Hematopoietic multipotent progenitor cell treated with erythropoietin and hydrocortisone succinate and interleukin-3 and kit ligand, for 15 days (in vitro differentiated cells): Measurements from ENCODE around the gene GPR15LG.

Source experiments
- DNase-seq: peaks from one replicate; pipeline ENCODE4 v3.0.0-alpha.2; 2015; ENCODE audit warnings: low spot score

Gene GPR15LG

DNA sequence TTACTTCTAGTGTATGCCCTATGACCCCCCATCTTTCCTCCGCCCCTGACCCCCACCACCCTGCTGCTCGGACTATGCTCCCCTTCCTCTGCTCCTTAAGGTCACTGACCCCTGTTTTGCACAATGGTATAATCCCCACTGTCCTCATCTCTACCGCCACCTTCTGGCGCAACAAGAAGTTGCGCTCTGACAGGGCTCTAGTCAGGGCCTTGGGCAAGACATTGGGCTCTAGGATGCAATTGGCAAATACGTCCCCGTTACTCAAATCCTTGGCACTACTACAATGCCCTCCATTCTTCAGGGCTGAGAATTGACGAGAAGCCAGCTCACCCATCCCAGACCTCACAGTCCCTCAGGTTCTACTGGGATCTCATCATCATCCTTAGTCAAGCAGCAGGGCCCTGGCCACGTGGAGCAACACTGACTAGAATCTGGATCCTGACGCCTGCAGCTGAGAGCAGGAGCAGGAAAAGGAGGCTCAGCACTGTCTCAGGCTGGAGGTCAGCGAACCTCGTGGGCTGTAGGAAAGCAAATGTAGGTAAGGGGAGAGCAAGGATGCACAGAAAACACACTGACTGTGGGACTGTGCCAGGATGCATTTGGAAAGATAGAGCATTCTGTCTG, 41.1 kb downstream of the GPR15LG start:
- peak; percentile 34 for DNase-seq

DNA sequence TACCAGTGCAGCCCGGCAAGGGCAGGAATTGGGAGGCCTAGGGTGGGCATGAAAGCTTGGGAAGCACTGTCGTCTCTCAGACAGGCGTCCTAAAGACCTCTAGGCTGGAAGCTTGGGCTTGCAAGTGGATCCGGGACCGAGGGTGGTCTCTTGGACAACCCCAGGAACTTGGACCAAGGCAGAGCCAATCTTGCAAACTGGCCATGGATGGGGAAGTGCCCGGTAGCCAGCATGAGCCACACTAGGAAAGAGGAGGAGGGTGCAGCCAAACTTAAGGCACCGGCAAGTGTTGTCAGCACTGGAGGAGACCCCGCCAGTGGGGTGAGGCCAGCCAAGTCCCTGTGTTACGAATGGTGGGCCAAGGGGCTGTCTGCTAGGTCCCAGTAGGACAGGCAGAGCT, 43.2 kb downstream of the GPR15LG start:
- no peak for DNase-seq

DNA sequence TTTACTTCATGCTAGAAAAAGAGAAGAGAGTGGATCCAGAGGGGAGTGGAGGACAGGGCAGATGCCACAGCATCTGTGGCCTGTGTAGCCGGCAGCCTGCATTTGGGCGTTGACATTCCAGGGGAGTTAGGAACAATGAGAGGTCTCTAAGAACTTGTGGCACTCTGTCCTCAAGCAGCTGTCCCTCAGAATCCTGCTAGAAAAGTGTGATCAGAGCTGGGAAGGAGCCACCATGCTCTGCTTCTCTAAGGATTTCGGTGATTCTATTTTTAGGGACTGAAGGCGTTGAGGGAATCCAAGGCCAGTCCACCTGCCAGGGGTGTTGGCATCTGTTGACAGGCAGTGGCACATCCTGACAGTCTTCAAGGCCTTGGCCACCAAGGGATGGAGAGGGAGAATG, 44.1 kb downstream of the GPR15LG start:
- no peak for DNase-seq

DNA sequence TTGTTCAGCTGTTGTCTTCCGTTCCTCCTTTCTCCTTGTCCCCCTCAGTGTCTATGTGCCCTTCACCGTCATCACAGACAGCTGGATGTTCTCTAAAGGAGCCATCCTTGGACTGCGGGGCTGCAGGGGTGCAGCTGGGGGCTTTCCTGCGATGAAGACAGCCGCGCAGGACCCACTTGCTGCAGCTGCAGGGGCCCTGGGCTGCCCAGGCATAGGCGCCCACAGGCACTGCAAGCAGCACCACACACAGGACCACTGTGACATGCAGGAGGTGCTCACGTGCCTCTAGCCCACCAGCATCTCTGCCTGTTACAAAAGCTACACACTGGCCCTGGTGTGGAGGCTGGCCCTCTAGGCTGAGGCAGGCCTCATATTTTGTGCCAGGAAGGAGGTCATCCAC, 48.3 kb downstream of the GPR15LG start:
- no peak for DNase-seq

DNA sequence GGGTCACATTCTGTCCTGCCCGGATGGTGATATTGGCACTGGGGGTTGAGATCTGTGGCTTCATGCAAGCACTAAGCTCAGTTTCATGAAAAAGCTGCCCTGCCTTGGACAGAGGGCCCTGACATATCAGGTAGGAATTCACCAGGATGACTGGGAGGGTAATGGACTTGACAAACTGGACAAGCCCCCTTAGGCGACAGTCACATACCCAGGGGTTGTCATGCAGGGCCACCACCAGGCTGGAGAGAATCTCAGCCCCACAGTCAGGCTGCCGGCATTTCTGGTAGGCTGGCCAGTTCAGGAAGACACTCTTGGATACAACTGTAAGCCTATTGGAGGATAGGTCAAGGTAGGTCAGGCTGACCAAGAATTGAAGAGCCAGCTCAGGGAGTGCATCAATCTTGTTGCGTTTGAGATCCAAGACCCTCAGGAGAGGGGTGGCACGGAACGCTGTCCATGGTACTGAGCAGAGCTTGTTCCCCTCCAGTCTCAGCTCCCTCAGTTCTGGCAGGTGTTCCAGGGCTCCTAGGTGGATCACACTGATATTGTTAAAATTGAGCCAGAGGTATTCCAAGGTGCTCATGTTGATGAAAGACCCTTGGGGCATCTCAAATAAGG, 50.9 kb downstream of the GPR15LG start:
- DNase-seq: no peak

DNA sequence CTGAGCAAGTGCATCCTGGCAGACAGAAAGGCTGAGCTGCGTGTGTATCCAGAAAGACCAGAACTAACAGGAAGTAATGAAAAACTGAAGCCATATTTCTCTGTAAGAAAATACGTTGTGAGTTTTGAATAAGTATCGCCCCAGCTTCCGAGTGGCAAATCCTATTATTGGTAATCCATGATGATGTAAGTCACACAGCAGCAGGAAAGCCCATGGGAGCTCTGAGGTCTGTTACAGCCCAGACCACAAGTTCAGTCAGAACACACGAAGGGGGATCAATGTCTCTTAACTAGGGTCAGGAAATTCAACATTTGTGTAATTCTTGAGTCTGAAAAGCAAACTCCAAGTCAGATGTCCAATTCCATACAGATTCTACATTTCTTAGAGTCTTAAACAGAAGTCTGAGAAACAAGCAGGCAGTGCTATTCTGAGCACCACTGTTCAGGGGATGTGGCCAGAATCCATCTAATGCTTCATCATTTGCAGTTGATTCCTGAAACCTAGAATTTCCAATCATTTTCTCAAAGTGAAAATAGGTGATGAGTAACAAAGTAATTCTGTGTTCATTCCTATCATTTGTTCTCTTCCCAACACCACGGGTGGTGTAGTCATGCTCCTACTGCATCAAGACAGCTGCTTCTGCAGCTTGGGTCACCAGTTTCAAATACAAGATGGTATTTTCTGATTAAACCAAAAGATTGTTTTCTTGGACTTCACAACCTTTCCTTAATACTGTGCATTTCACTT, 52.0 kb downstream of the GPR15LG start, which contains the start of gene LRIT2:
Gene LRIT2, minus strand, starts transcription at position 118 of the 747 bp plus-strand sequence. Its CDS starts 24 bp downstream, at position 94.
- DNase-seq: no peak

DNA sequence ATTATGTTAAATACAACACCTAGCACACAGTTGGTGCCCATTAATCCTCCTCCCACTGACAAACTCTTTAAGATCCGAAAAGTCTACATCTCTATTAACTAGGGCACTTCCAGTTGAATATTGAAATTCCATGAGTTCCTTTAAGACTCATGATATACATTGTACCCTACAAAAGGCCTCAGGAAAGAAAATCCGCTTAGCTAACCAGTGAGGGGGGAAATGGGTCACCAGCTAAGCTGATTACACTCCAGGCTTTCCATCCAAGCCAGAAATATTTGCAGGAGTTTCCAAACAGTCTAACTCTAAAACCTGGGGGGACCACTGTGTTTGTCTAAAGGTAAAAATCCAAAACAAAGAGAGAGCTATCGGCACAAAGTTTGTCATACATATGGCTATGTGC, 53.0 kb downstream of the GPR15LG start:
- no peak for DNase-seq

DNA sequence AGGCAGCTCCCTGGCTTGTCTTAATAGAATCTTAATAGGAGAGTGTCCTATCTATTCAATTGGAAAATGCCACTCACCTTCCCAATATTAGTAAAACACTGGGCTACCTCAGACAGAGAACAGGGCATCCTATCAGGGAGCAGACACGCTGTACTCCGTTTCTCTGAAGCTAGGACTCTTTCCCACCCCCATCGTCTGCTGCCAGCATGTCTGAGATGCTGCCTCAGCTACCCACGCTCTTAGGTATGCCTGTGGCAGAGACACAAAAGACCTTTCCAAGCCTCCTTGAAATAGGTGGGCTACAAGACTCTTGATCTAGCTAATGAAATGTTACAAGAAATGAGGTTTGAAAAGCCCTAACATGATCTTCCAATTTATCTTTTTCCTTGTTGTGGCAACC, 54.2 kb downstream of the GPR15LG start:
- no peak for DNase-seq

DNA sequence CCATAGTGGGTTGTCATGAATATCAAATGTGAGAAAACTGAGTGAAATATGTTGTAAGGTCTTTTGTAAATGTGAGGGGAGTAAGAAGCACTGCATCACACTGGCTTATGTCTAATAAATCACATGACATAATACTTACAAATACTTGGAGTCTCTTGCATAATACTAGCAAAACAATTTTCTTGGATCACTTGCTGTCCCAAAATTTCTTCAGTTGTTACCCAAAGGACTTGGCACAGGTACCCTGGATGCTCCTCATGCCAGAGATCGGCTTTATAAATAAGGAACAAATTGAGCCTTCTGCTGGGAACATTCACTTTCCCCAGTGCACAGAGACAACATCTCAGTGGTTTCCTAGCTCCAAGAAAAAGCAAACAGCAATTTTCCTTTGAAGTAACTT, 56.8 kb downstream of the GPR15LG start:
- DNase-seq: no peak

DNA sequence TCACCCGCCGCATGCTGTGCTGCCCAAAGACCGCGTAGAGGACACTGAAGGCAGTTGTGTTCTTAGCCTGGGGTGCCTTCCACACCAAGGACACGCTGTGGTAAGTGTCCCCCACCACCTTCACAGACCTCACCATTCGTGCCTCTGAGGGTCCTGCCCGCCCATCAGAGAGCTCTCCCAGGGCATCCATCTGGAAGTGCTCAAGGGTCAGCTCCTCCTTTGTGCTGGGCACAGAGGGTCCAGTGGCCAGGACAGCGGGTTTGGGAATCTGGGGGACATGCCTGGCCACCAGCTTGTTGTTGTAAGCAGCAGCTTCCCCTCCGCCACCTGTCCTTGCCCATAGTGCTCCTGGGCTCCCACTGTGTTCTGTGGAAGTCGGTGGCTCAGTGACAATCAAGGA, 58.8 kb downstream of the GPR15LG start:
- no peak for DNase-seq

DNA sequence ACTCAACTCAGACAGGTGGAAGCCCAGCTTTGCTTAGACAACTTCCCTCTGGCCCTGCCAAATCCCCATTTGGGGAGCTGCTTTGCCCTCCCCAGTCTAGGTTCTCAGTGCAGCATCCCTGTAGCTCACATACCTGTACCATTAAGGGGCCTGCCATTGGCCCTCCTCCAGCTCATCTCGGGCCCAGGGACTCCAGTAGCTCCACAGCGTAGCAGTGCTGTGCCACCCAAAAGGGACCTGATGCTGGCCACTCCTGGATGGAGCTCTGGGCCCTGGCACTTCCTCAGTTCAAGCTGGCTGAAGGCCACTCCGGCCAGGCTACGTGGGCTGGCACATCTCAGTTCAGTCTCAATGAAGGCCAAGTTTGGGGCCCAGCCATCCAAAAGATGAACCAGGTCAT, 60.3 kb downstream of the GPR15LG start:
- no peak for DNase-seq

DNA sequence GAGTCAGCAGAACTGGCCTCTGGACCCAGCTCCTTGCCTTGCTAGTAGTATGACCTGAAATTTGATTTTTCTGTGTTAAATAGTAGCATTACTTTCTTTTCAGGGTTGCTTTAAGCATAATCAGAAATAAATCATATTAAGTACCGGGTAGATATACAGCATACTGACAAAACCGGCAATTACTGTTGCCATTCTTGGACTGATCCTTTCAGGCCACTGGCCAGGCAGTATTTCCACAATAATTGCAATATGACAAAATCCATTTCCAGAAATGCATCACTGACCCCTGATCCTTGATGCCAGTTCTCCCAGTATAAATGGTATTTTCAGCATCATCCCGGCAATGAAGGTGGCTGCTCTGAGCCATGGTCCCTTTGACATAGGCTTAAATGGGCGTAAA, 60.9 kb downstream of the GPR15LG start:
- DNase-seq: no peak
